Breast epithelium (tissue), 4 donors: ENCODE measurements around the gene PLXND1. TPM values are rescaled to one million over a fixed set of nuclear protein-coding genes. Genes with fewer than 3 reads are reported as not detected.
"Not testable (repeated sequence)": the region's sequence is repeated elsewhere in the genome, so short reads cannot be mapped to it uniquely, and the experiment has no call there.

Experiments
- DNase-seq, 2 donors: peaks; one replicate each; pipeline ENCODE4 v3.0.0-alpha.2; 2019; ENCODE audit warnings: low spot score in 2 of 2
- H3K27ac ChIP-seq, 2 donors: fragments of 200-600 bp; sonication (generic) in 1 of 2; one replicate each; pipeline ENCODE4 v1.5.1; 2016 to 2019; ENCODE audit warnings: mild to moderate bottlenecking in 1 of 2
- H3K27me3 ChIP-seq, 2 donors: fragments of 200-600 bp; sonication (generic) in 1 of 2; one replicate each; pipeline versions ENCODE4 v1.5.1 to v1.6.0; 2017 to 2019; ENCODE audit warnings: control low read depth in 1 of 2, mild to moderate bottlenecking in 1 of 2
- H3K36me3 ChIP-seq: fragments of 200-600 bp; one replicate; pipeline ENCODE4 v1.5.1; 2019
- H3K4me1 ChIP-seq, 2 donors: fragments of 200-600 bp; sonication (generic); one replicate each; pipeline ENCODE4 v1.5.1; 2016 to 2019; ENCODE audit warnings: control low read depth in 1 of 2
- H3K4me3 ChIP-seq, 3 donors: fragments of 200-600 bp; sonication (generic); 1 replicate in 2 of 3; 2 replicates in 1 of 3; pipeline ENCODE4 v1.5.1; 2016 to 2019; ENCODE audit warnings: mild to moderate bottlenecking in 3 of 3, moderate library complexity in 2 of 3
- H3K9me3 ChIP-seq, 2 donors: fragments of 200-600 bp; sonication (generic) in 1 of 2; one replicate each; pipeline ENCODE4 v1.5.1; 2016 to 2019; ENCODE audit warnings: control low read depth in 1 of 2
- POLR2A ChIP-seq: fragments of 450-650 bp; IDR thresholded peaks from one replicate; pipeline ENCODE4 v1.6.1; 2016; ENCODE audit warnings: antibody characterized with exemption, mild to moderate bottlenecking, moderate library complexity
- POLR2AphosphoS5 ChIP-seq, 3 donors: sonication (generic); formaldehyde crosslinking; IDR thresholded peaks; one replicate each; pipeline ENCODE4 v1.6.1; 2017; ENCODE audit warnings: antibody characterized with exemption in 3 of 3
- intact Hi-C: fragments of 100-400 bp; cut with DNase I; formaldehyde crosslinking; loops from one replicate; pipeline ENCODE4 v1.15.1; 2023; ENCODE audit warnings: low total_unique reads
- total RNA-seq, 3 donors: library from RNA; depleted of rRNA; stranded (reverse); fragments of >200 nt; gene quantifications; one replicate each; pipeline ENCODE4 v1.1.0, GENCODE V29; 2016
- TF ChIP-seq, protein P1 (sequence below), 3 donors: fragments of 450-650 bp; IDR thresholded peaks; one replicate each; pipeline ENCODE4 v1.5.1; 2016 to 2017; ENCODE audit warnings: antibody characterized with exemption in 3 of 3, mild to moderate bottlenecking in 3 of 3, moderate library complexity in 3 of 3

PLXND1 gene
- total RNA-seq, 3 donors from 2014 or later, result 53.6 to 187 (median 118) TPM

DNA sequence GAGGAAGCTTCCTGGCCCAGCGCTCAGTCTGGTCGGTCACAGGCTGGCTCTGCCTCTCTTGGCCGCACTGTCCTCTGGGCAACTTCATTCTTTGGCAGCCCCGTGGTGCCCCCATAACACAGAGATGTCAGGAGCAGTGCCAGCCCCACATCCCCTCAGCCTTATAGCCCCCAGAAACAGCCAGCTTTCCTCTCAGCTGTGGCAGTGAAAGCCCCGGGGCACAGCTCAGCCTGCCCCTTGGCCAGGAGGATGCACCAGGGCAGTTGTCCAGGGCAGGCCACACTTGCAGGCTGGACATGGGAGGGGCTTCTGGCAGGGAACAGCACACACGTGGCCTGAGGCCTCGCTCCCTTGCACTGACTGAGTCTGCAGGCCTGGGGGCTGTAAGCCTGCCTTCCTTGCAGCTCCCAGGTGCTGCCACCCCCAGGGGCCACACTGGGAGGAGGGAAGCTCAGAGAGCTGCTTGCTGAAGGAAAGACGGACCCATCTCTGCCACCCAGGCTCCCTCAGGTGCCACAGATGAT is 88.4 kb downstream of the PLXND1 start:
- TF ChIP-seq, protein P1, sequence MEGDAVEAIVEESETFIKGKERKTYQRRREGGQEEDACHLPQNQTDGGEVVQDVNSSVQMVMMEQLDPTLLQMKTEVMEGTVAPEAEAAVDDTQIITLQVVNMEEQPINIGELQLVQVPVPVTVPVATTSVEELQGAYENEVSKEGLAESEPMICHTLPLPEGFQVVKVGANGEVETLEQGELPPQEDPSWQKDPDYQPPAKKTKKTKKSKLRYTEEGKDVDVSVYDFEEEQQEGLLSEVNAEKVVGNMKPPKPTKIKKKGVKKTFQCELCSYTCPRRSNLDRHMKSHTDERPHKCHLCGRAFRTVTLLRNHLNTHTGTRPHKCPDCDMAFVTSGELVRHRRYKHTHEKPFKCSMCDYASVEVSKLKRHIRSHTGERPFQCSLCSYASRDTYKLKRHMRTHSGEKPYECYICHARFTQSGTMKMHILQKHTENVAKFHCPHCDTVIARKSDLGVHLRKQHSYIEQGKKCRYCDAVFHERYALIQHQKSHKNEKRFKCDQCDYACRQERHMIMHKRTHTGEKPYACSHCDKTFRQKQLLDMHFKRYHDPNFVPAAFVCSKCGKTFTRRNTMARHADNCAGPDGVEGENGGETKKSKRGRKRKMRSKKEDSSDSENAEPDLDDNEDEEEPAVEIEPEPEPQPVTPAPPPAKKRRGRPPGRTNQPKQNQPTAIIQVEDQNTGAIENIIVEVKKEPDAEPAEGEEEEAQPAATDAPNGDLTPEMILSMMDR (IDR thresholded peaks at IDR 0.05), result no peak
- TF ChIP-seq POLR2AphosphoS5 (IDR thresholded peaks at IDR 0.05) (no peak), POLR2A (no peak)
- Histone ChIP-seq H3K4me3 (no peak overlapping the region), H3K36me3 (no peaks in the 10 kb centered on the region), H3K27ac (no peak overlapping the region), H3K9me3 (no peaks in the 10 kb centered on the region), H3K4me1 (no peaks in the 10 kb centered on the region), H3K27me3 (no peaks in the 10 kb centered on the region)
- intact Hi-C loops, result no loop called here
- no peak for DNase-seq

DNA sequence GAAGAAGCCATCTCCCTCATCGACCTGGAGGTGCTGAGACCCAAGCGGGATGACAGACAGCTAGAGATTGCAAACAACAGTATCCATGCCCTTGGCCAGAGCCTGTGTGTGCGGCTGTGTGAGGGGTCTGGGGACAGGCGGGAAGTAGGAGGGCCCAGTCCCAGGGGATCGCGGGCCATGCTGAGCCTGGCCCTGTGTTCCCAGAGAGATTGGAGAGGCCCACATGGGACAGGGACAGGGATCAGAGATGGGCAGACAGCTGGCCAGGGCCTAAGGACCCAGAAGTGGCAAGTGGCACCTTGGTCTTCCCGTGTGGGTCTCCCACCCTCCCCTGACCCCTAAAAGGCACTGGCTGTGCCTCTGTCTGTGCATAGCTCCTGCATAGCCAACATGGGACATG is 89.0 kb downstream of the PLXND1 start:
- Histone ChIP-seq H3K36me3 (no peaks in the 10 kb centered on the region), H3K4me1 (no peaks in the 10 kb centered on the region), H3K9me3 (no peaks in the 10 kb centered on the region), H3K27ac (no peak overlapping the region), H3K27me3 (no peaks in the 10 kb centered on the region), H3K4me3 (no peak overlapping the region)
- DNase-seq, result no peak
- TF ChIP-seq POLR2AphosphoS5 (IDR thresholded peaks at IDR 0.05) (no peak), POLR2A (no peak)
- TF ChIP-seq, protein P1 (IDR thresholded peaks at IDR 0.05), result no peak
- intact Hi-C loops, result no loop called here

DNA sequence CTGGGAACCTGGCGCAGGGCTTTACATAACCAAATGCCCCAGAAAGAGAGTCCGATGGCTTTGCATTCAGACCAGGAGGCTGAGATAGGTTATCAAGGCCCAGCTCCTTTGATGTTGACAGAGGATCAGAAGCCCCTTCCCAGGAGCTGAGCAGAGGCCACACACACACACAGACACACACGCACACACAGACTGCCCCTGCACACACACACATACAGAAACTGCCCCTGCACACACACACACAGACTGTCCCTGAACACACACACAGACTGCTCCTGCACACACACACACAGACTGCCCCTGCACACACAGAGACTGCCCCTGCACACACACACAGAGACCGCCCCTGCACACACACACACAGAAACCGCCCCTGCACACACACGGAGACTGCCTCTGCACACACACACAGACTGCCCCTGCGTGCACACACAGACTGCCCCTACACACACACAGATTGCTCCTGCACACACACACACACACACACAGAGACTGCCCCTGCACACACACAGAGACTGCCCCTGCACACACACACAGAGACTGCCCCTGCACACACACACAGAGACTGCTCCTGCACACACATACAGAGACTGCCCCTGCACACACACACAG is 90.5 kb downstream of the PLXND1 start:
- H3K4me1 ChIP-seq, DNase-seq, H3K27me3 ChIP-seq, H3K27ac ChIP-seq, intact Hi-C loops, H3K9me3 ChIP-seq, H3K36me3 ChIP-seq, H3K4me3 ChIP-seq: not testable (repeated sequence)

DNA sequence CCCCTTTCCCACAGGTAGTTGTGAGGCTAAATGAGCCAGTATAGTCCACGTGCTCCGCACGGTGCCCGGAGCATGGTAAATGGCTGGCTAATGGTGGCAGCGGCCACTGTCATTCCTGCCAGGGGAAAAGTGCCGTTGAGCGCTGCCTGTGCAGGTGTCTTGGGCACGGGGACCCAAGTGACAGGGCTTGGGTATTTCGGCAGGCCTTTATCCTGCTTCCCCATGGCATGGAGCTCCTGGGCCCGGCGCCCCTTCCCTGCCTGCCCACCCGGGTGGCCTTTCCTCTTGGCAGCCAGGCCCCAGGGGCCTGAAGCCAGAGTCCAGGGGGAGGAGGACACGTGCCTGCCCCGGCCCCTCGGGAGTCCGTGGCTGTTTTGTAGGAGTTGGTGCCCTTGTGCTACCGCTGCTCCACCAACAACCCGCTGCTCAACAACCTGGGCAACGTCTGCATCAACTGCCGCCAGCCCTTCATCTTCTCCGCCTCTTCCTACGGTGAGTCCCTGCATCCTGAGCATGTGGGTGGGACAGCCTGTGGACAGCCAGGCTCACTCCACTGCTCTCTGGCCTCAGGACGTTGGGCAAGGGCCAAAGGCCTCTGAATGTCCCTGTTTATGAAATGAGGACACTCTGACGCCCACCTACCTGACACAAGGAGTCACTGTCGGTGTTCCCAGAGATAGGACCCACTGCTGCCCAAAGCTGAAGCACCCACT is 91.2 kb downstream of the PLXND1 start:
- not testable (repeated sequence) for H3K36me3 ChIP-seq

DNA sequence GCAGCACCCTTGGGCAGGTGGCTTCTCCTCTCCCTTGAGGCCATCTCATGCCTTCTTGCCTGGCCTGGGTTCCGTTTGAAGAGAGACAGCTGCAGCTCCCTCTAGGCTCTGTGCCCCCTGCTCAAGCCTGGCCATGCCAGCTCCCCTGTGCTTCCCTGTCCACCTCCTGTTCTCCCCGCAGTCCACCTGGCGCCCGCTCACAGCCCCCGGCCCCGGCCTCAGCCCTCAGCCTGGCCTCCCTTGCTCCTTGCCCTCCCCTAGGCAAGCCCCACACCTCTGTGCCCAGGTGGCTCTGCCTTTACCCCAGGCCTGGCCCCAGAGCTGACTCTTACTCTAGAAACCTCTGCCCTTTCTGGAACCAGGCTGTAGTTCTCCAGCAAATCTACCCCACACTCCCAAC is 91.9 kb downstream of the PLXND1 start:
- no peak overlapping the region for H3K27ac ChIP-seq
- DNase-seq, result no peak
- H3K4me1 ChIP-seq, result no peaks in the 10 kb centered on the region
- no peaks in the 10 kb centered on the region for H3K36me3 ChIP-seq
- intact Hi-C loops, result no loop called here
- TF ChIP-seq, protein P1 (IDR thresholded peaks at IDR 0.05), result no peak
- TF ChIP-seq POLR2A (no peak), POLR2AphosphoS5 (IDR thresholded peaks at IDR 0.05) (no peak)
- no peaks in the 10 kb centered on the region for H3K9me3 ChIP-seq
- H3K27me3 ChIP-seq, result no peaks in the 10 kb centered on the region
- H3K4me3 ChIP-seq, result no peak overlapping the region

More for the DNA sequence above, 91.2 kb downstream of the PLXND1 start:
- H3K9me3 ChIP-seq, H3K4me3 ChIP-seq, intact Hi-C loops, H3K27me3 ChIP-seq, H3K27ac ChIP-seq, H3K4me1 ChIP-seq, DNase-seq: not testable (repeated sequence)

DNA sequence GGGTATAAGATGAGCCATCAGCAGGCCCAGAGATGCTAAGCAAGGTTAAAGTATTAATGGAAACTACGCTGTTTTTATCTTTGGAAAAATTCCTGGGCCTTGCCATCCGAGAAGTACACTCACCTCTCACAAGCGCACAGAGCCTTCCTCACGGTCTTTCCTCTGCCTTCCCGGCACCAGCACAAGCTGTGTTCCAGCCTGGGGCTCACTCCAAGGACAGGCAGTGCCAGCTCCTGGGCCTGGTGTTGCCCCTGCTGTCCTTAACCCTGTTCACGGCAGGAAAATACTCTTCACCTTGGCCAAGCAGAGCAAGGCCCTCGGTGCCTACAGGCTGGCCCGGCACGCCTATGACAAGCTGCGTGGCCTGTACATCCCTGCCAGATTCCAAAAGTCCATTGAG is 92.4 kb downstream of the PLXND1 start:
- H3K27ac ChIP-seq, result no peak overlapping the region
- intact Hi-C loops, result no loop called here
- no peaks in the 10 kb centered on the region for H3K4me1 ChIP-seq
- H3K4me3 ChIP-seq, result no peak overlapping the region
- TF ChIP-seq POLR2AphosphoS5 (IDR thresholded peaks at IDR 0.05), result no peak
- TF ChIP-seq, protein P1 (IDR thresholded peaks at IDR 0.05), result no peak
- no peak for TF ChIP-seq POLR2A
- no peaks in the 10 kb centered on the region for H3K27me3 ChIP-seq
- DNase-seq, result no peak
- H3K9me3 ChIP-seq, result no peaks in the 10 kb centered on the region
- H3K36me3 ChIP-seq, result no peaks in the 10 kb centered on the region
